Retinal pigment epithelial cell (primary cell): ENCODE measurements around the gene ELAPOR1.

ENCODE experiments used
- DNase-seq: peaks from one replicate; pipeline ENCODE4 v3.0.0-alpha.2; 2010; ENCODE audit warnings: low read depth
- H3K4me3 ChIP-seq: 2 replicates; pipeline ENCODE4 v1.5.1; 2011; ENCODE audit warnings: mild to moderate bottlenecking, low read length, control low read depth, moderate library complexity
- TF ChIP-seq, protein P1 (sequence below): conservative IDR thresholded peaks from 2 replicates; pipeline ENCODE4 v1.5.1; 2011; ENCODE audit warnings: low read depth, low read length, control low read depth, inconsistent platforms

The ELAPOR1 gene

DNA sequence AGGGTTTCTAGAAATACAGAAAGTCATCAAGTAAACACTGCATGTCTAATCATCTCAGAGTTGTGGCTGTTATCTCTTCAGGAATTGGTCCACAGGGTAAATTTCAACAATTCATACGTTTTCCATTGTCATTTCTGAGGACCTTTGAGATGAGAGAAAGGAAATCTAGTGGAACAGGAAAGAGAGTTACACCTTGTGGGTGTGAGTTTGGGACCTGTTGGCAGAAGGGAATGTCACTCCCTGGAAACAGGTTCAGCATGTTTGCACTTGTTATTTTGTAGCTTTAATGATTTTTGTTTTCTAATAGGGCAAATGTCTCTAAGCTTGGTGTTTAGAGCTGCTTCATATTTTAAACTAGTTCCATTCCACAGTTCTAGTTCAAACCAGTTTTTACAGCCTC lies 17.8 kb upstream of the ELAPOR1 start:
- no peak for DNase-seq
- TF ChIP-seq, protein P1, sequence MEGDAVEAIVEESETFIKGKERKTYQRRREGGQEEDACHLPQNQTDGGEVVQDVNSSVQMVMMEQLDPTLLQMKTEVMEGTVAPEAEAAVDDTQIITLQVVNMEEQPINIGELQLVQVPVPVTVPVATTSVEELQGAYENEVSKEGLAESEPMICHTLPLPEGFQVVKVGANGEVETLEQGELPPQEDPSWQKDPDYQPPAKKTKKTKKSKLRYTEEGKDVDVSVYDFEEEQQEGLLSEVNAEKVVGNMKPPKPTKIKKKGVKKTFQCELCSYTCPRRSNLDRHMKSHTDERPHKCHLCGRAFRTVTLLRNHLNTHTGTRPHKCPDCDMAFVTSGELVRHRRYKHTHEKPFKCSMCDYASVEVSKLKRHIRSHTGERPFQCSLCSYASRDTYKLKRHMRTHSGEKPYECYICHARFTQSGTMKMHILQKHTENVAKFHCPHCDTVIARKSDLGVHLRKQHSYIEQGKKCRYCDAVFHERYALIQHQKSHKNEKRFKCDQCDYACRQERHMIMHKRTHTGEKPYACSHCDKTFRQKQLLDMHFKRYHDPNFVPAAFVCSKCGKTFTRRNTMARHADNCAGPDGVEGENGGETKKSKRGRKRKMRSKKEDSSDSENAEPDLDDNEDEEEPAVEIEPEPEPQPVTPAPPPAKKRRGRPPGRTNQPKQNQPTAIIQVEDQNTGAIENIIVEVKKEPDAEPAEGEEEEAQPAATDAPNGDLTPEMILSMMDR = no peak
- no peak overlapping the region for H3K4me3 ChIP-seq

DNA sequence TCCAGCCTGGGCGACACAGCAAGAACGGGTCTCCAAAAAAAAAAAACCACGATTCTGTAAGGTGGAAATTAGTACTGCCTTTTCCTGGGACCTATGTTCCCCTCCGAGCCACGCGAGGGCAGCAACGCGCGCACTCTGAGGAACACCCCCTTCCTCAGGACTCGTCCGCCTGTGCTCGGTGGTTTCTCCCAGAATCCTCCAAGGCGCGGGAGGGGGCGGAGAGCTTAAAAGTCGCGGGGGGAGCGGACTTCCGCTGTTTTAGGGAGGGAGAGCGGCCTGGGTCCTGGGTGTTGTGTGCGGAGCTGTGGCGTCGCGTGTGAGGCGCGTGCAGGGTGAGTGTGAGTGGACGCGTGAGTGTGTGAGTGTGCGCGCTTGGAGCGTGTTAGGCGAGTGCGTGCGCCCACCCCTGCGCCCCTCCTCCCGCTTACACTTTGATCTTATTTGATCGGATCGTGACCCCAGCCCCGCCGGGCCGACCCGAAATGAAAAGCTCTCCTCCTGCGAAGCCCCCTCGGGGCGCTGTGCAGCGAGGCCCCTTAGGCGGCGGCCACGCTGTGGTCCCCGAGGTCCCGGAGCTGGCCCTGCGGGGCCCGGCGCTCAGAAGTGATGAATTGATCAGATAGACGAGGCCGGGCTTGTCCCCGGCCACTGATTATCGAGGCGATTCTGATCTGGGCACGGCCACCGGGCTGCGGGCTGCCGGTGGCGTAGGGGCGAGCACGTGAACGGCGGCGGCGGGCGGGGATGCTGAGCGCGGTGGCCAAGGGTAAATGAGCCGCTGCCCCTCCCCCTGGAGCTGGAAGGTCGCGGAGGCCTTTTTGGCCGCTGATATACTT lies 13.8 kb upstream of the ELAPOR1 start:
- DNase-seq = peak; percentile 87
- peak overlapping the region; percentile 74 for H3K4me3 ChIP-seq
- TF ChIP-seq, protein P1 = peak; percentile 88

DNA sequence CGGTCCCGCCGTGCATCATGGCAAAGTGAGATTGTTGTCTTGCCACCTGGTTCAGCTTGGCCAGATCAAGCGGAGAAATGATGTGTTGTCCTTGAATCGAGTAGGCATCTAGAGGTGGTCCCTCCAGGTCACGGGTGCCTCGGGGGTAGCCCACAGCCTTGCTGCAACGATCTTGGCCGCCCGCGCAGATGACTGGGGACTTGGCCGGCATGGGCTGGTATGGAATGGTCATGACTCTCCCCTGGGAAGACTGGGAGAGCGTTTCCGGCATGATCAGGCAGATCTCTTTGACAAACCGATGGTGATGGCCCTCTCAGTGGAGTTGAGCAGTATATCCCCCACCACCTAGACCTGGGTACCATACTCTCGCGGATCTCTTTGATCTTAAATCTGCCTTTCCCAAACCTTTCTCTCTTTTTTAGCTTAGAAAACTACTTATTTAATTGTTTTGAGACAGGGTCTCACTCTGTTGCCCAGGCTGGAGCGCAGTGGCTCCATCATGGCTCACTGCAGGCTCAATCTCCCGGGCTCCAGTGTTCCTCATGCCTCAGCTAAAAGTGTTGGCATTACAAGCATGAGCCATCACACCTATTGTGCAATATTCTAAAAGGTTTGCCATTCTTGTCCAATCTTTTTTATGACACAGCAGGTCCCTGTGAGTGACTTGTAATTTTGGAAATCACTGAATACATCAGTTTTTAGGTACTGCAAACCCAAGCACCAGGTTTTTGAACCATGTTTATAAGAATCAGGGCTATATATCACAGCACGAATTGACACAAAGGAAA lies 9.4 kb upstream of the ELAPOR1 start:
- TF ChIP-seq, protein P1 = no peak

DNA sequence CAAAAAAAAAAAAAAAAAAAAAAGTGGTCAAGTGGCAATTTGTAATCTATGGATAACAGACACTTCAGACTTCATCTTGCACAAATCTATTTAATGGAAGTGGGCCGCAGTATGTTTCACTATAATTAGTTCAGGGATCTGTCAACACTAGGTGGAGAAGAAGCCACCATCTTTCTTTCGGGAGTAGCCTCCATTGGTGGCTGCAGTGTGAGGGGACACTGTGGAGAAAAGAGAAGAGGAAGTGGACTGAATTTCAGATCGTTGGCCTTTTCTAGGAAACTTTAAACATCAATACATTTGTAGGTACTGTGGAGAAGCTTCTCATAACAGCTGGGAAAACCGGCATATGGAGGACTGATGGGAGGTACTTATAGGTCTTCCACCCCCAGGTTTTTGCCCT lies 8.0 kb upstream of the ELAPOR1 start:
- no peak overlapping the region for H3K4me3 ChIP-seq
- no peak for DNase-seq

More for the DNA sequence above, 9.4 kb upstream of the ELAPOR1 start:
- no peak overlapping the region for H3K4me3 ChIP-seq
- DNase-seq = no peak

DNA sequence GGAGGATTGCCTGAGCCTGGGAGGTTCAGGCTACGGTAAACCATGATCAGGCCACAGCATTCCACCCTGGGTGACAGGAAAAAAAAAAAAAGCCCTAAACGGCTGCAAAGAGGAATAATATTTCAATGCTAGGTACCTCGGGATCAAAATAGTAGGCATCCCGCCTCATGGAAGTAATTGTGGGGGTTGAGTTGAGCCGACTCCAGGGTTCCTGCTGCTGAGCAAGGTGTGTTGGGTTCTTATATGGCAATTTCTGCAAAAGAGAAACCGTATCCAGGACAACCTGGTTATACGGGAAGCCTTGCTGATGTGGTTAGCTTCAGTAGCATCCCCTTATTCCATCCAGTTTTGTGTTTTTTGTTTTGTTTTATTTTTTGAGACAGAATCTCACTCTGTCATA lies 6.1 kb upstream of the ELAPOR1 start:
- TF ChIP-seq, protein P1 = no peak
- DNase-seq = no peak
- H3K4me3 ChIP-seq = no peak overlapping the region

More for the DNA sequence above, 8.0 kb upstream of the ELAPOR1 start:
- TF ChIP-seq, protein P1 = no peak

DNA sequence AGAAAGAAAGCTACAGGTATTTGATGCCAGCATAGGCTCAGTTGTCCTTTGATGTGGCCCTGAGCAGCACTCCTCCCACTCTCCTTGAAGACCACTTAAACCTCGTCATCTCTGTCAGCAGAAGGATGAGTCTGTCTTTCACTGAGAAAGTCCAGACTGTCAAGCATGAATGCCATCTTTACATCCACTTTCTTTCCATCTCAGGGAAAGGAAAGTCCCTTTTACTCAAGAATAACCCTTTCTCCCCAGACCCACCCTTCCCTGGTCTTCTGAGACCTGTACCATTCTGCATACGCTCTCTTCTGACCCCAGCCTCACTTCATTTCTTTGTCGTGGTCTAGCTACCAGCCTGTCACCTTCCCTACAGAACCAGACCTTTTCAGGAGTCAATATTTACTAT lies 4.0 kb upstream of the ELAPOR1 start:
- H3K4me3 ChIP-seq = no peak overlapping the region
- TF ChIP-seq, protein P1 = no peak
- no peak for DNase-seq
